NOMO-1 treated with dmso at 0.1 percent for 144 hours (cell line): ENCODE data around the gene ARID3B.
"Not testable (repeated sequence)": the region's sequence is repeated elsewhere in the genome, so short reads cannot be mapped to it uniquely, and the experiment has no call there.

Experiments used
- DNase-seq: peaks from one replicate; lab custom pipeline; 2025; ENCODE audit not compliant: unreplicated experiment; lab: John Stamatoyannopoulos, UW

Gene ARID3B

DNA sequence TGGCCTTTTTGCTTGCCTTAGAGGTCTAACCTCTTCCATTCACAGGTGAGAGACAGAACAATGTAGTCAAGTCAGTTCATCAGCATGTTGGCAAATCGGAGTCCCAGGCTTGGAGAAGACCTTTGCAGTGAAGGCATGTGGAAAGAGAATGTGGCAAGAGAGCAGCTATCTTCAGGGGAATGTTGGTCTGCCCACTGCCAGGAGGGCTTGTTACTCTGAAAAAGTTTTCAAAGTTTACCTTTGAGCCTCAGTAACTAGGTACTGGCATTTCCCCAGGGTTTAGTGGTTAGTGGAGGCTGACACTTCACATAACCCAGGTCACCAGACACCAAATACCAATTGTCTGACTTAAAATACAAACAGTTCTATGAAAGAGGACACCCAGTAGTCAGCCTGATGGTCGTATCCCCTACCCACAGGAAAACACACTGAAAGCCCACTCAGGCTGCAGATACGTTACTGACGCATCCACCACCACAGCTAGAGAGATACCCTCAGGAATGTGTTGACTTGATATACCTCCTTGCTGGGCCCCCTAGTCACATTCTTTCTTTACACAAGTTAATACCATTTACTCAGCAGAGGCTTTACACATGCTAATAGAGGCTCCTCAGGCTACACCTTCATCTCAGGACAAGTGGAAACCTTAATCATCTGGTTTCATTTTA is 9.7 kb upstream of the ARID3B start:
- no peak for DNase-seq

DNA sequence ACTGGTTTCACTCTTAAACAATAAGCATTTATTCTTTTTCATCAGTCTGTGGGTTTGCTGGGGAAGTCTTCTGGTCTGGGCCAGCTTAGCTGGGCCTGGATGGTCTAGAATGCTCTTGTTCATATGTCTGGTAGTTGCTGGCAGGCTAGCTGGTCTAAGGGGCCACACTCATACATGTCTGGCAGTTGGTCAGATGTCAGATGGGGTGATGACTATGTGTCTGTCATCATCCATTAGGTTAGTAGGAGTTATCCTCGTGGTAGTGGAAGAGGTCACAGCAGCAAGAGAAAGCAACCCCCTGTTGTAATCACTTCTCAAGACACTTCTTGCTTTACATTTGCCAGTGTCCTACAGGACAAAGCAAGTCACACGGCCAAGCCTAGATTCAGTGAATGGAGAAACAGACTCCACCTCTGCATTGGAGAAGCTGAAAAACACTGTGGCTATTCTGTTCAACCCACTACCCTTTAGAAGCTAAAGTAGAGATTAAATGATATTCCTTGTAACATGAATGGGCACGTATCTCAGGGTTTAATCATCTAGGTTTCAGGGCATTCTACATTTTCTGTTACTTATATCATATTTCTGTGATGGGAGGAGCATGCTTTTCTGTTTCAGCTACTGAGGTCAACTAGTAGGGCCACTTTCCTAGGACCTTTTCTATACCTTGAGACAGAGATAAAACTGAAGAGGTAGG is 5.5 kb upstream of the ARID3B start:
- DNase-seq = no peak

GRCh38 chr15:74537736-74538135 is 3.3 kb upstream of the ARID3B start:
- DNase-seq = no peak

DNA sequence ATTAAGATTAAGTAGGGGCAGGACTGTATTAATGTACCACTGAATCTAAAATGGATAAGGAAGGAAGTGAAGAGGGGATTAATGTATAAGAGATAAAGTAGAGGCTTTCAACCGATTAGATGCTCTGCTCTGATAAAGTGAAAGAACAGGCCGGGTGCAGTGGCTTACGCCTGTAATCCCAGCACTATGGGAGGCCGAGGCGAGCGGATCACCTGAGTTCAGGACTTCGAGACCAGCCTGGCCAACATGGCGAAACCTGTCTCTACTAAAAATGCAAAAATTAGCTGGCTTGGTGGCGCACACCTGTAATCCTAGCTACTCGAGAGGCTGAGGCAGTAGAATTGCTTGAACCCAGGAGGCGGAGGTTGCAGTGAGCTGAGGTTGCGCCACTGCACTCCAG is 1.5 kb upstream of the ARID3B start:
- DNase-seq = not testable (repeated sequence)

GRCh38 chr15:74540161-74540760 is 759 bp upstream of the ARID3B start:
- no peak for DNase-seq

DNA sequence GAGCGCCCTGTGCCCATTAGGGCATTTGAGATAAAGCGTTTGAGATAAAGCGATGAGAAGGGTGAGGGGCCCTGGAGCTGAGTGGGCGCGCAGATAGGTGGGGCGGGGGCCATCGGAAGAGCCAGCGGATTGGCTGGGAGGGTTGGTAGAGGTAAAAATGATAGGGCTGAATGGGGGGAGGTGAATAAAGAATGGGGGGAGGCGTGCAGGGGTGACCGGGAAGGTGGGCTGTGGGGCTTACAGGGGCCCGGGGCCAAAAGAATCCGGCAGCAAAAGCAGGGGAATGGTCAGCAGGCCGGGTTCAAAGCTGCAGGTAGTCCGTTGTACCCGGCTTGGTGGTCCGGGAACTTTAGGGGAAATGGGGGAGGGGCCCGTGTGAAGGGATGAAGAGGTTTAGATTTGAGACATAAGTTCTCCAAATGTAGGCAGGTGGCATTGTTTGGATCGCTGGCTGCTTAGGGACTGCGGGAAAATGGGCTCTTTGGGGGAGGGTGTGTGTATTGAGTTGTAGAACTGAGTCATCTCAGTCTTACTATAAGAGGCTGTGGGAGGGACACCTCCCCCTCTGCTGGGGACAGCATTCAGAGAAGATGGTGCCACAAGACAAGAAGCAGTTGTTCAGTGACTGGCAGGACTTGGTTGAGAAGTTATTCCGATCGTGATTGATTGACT is 610 bp downstream of the ARID3B start:
- peak; percentile 25 for DNase-seq

- DNase-seq = peak; percentile 41
Measured at GRCh38 chr15:74542166-74543042, 1.4 kb downstream of the ARID3B start.

DNA sequence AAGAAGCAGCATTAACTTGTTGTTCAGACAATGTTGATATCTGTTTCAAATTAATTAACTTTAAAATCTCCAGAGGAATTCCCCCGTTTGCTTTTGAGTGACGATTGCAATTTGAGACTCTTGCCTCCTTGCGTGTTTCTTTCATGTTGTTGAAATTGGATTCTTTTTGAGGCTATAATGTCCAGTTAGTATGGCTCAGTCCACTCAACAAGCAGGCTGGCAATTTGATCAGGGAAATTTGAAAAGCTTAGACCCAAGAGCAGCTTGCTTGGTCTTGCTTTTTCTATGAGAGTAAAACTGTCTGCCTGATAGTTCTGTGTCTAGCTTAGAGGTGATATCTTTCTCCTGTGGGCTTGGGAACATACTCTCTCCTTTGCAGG is 2.0 kb downstream of the ARID3B start:
- DNase-seq = no peak

DNA sequence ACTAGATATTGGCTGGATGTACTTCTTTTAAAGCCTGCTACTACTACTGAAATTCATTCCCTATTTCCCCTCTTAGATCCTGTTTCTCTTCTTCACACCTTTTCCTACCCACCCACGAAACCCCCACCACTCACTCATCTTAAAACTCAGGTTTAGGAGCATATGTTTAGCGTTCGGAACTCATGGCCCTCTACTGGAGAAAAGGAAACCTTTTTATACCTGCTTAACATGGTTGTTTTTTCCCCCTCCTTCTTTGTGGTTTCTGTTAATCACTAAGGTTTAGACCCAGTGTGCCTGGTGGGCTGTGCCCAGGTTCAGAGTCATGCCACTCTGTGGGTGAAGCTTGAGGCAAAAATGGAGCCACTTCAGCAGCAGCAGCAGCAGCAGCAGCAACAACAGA is 2.6 kb downstream of the ARID3B start:
- no peak for DNase-seq

DNA sequence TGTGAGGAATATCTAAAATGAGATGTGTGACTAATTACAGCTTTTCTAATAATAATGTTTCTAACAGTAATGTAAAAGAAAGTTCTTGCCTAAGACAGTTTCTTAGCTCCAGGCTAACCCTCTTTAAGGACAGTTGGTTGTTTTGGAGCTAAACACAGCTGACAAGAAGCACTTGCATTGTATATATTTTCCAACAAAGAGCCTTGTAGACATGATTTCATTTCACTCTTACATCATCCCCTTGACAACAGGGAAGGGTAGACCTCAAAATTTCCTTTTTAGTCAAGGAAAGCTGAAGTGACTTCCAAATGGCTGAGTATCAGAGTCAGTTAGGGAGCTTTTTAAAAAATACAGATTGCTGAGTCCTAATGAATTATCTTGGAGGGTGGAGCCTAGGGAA is 4.1 kb downstream of the ARID3B start:
- no peak for DNase-seq

DNA sequence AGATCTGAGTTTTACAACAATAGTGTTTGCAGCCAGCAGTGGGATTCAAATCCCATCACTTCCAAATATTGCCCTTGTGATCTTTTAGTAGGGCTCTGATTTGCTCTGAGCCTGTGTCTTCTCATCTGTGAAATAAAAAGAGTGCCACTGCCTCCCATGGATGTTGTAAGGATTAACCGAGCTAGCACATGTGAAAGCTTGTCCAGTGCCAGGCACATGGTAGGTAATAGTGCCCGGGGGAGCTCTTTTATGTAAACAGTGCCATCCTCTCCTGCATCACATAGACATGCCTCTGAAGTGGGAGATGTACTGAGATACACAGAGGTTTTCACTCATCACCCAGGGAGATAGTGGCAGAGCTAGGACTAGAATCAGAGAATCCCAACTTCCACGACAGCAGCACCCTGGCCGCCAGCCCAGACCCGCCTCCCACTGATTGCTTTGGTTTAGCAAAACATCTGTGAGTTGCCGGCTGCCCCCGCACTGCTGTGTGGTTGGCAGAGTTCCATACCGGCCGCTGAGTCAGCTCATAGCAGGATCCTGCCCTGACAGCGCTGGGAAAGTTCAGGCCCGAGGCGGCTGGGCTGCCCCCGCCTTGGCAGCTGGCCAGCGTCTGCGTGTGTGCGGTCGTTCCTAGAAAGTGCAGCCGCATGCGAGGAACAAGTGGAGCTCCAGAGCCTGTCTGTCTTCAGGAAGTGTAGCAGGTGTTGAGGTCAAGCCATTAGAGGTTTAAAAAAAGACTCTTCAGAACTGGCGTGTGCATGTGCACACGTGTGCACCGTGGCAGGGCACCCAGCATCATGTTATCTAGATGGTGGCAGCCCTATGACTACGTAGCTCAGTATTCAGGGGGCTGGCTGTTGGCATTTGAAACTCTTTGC is 5.0 kb downstream of the ARID3B start:
- peak; percentile 84 for DNase-seq

- no peak for DNase-seq
Measured at GRCh38 chr15:74547616-74548015, 6.6 kb downstream of the ARID3B start.

DNA sequence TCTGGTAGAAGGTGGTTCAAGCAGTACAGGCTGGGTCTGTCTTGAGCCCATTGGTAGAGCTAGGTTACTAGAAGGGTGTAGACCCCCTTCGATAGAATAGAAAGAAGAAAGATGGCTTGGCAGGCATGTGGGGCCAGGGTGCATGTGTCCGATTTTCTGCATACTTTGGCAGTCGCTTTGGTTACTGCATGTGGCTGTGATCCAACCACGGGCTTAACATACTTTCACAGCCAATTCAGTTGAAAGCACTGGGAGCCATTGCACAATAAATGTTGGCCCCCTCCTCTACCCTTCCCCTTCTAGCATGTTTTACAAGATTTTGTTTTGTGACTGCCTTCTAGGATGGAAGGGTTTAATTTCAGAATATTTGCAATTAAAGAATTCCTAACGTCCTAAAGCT is 7.2 kb downstream of the ARID3B start:
- no peak for DNase-seq

DNA sequence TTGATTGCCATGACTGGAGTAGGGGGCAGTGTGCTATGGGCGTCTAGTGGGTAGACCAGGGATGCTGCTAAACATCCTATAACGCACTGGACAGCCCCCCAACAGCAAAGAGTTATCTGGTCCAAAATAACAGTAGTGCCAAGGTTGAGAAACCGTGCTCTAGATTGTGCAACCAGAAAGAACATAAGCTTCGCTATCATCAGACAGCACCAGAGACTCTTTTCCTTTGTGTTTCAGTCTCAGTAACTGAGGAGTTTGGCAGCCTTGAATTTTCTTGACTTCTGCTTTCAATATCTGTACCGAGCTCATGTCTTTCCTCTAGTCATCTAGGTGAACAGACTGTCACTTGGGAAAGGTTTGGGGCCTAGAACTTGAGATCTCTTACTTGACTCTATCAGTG is 8.8 kb downstream of the ARID3B start:
- no peak for DNase-seq

DNA sequence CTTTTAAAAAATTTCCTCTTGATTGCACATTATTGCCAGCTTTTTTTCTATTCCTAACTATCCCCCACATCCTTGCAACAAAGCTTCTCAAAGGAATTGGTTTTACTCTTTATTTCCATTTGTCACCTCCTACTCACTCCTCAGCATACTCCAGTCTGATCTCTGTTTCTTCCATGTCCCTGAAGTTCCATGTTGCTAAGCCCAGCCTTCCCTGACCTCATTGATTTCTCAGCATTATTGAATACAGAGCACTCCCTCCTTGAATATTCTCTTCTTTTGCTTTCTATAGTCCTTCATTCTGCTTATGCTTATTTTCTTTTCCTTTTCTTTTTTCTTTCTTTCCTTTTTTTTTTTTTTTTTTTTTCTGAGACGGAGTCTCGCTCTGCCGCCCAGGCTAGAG is 10.7 kb downstream of the ARID3B start:
- DNase-seq = no peak

GRCh38 chr15:74552773-74553441 is 11.9 kb downstream of the ARID3B start:
- DNase-seq = no peak

- DNase-seq = no peak
Measured at GRCh38 chr15:74555192-74555591, 14.2 kb downstream of the ARID3B start.

DNA sequence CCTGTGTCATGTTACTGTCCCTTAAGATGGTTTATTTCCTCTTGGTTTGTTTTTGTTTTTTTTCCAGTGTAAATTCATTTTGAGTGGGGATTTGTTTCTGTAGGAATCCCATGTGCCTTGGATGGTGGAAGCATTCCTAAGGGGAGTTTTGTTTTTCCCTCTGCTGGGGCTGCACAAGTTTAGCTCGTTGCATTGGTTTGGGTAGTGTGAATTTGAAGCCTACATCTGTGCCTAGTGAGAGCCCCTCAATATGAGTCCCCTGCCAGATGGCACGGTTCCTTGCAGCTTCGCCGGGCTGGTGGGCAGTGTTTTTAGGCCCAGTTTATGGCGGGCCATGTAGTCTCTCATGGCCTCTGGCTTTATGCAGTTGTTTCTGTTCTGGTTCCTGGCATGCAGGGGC is 17.7 kb downstream of the ARID3B start:
- DNase-seq = no peak

GRCh38 chr15:74563442-74563841 is 22.4 kb downstream of the ARID3B start:
- DNase-seq = no peak

- no peak for DNase-seq
Measured at GRCh38 chr15:74564182-74564581, 23.2 kb downstream of the ARID3B start.
